Bronchus fibroblast of lung (primary cell): ENCODE measurements around the gene TOB1. TPM values are rescaled to one million over a fixed set of nuclear protein-coding genes. Genes with fewer than 3 reads are reported as not detected.

Source experiments
- total RNA-seq: library from RNA; depleted of rRNA; stranded (reverse); fragments of >200 nt; gene quantifications from 2 replicates; pipeline ENCODE4 v1.2.3, GENCODE V29; 2015

TOB1 gene
- 4.3 and 5.2 TPM in 2 replicates for total RNA-seq

GRCh38 chr17:50866261-50866949 lies at the start of gene TOB1:
Gene TOB1 (minus strand): TSS chr17:50866354. CDS start chr17:50864017, 2,337 bp downstream.

GRCh38 chr17:50835301-50836234 lies 30.6 kb downstream of the TOB1 start, which contains the start of gene WFIKKN2:
Gene WFIKKN2 (plus strand): TSS chr17:50835586. CDS start chr17:50835938, 352 bp downstream.

Other genes starting within 250 kb of the TOB1 start
- gene ABCC3, start 231.5 kb downstream of the TOB1 start, total RNA-seq = 5.5 and 5.6 TPM in 2 replicates
- 21.3 and 25.2 TPM in 2 replicates for gene ANKRD40, start 158.4 kb downstream of the TOB1 start, total RNA-seq
- gene LUC7L3, start 146.8 kb downstream of the TOB1 start, total RNA-seq = 13.7 and 17.3 TPM in 2 replicates
- not detected in 2 replicates for gene ANKRD40CL, start 98.8 kb downstream of the TOB1 start, total RNA-seq
- gene WFIKKN2, start 30.8 kb downstream of the TOB1 start, total RNA-seq = 0.15 TPM in 1 of 2 replicates, not detected in the other